ENCODE results near the gene CDH11. TPM values are rescaled to one million over a fixed set of nuclear protein-coding genes. Genes with fewer than 3 reads are reported as not detected.

CDH11 gene
- total RNA-seq, 1 donor from 2014 or later, result 45.2 TPM

- no peak for DNase-seq (ENCODE audit: extremely low spot score in 2 of 2)
- Histone ChIP-seq H3K27me3 (no peaks in the 10 kb centered on the region), H3K4me1 (no peaks in the 10 kb centered on the region), H3K27ac (no peak overlapping the region), H3K4me3 (no peak overlapping the region), H3K9me3 (no peaks in the 10 kb centered on the region), H3K36me3 (peaks cover 0 to 19% of the 10 kb centered on the region in 2 donors)
- TF ChIP-seq, protein P1, sequence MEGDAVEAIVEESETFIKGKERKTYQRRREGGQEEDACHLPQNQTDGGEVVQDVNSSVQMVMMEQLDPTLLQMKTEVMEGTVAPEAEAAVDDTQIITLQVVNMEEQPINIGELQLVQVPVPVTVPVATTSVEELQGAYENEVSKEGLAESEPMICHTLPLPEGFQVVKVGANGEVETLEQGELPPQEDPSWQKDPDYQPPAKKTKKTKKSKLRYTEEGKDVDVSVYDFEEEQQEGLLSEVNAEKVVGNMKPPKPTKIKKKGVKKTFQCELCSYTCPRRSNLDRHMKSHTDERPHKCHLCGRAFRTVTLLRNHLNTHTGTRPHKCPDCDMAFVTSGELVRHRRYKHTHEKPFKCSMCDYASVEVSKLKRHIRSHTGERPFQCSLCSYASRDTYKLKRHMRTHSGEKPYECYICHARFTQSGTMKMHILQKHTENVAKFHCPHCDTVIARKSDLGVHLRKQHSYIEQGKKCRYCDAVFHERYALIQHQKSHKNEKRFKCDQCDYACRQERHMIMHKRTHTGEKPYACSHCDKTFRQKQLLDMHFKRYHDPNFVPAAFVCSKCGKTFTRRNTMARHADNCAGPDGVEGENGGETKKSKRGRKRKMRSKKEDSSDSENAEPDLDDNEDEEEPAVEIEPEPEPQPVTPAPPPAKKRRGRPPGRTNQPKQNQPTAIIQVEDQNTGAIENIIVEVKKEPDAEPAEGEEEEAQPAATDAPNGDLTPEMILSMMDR (IDR thresholded peaks at IDR 0.05), result no peak
- no peak for TF ChIP-seq POLR2A (IDR thresholded peaks at IDR 0.05)
- TF ChIP-seq POLR2AphosphoS5 (IDR thresholded peaks at IDR 0.05; ENCODE audit: insufficient read depth in 1 of 2, low read depth in 1 of 2), result no peak
- intact Hi-C loops (cut with DNase I), result no loop called here
Observed at GRCh38 chr16:65002265-65002664, 119.6 kb downstream of the CDH11 start.

DNA sequence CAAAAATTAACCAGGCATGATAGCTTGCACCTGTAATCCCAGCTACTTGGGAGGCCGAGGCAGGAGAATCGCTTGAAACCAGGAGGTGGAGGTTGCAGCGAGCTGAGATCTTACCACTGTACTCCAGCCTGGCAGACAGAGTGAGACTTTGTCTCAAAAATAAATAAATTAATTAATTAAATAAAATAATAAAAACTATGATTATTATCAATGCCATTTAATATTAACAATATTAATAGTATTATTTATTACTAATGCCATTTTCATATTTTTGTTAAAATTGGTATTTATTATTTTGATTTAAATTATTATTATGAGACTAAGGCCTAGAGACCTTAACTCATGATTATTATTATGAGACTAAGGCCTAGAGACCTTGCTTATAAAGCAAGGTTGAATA is 121.2 kb downstream of the CDH11 start:
- H3K4me3 ChIP-seq, result no peak overlapping the region
- H3K4me1 ChIP-seq, result no peaks in the 10 kb centered on the region
- TF ChIP-seq, protein P1 (IDR thresholded peaks at IDR 0.05), result no peak
- TF ChIP-seq POLR2A (IDR thresholded peaks at IDR 0.05) (no peak), POLR2AphosphoS5 (IDR thresholded peaks at IDR 0.05; ENCODE audit: insufficient read depth in 1 of 2, low read depth in 1 of 2) (no peak)
- H3K27ac ChIP-seq, result no peak overlapping the region
- no peaks in the 10 kb centered on the region for H3K9me3 ChIP-seq
- DNase-seq (ENCODE audit: extremely low spot score in 2 of 2), result no peak
- intact Hi-C loops (cut with DNase I), result no loop called here
- no peaks in the 10 kb centered on the region for H3K27me3 ChIP-seq
- peaks cover 0 to 19% of the 10 kb centered on the region in 2 donors for H3K36me3 ChIP-seq

DNA sequence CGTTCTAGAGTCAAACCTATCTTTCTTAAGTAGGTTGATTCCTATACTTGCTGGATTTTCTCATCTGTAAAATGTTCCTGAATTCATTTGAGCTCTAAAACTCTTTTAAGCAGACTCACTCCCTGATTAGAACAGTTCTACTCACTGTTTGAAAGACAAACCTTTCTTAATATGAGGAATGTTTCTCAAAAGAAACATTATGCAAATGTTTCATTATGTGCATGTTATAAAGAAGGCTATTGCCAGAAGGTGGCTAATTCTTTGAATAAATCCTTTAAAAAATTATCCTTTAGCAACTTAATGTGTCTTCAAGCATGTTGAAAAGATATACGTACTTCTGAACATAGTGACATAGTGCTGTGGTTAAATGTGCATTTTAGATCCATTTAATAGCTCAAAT is 124.1 kb downstream of the CDH11 start:
- H3K27me3 ChIP-seq, result no peaks in the 10 kb centered on the region
- intact Hi-C loops (cut with DNase I), result no loop called here
- DNase-seq (ENCODE audit: extremely low spot score in 2 of 2), result no peak

GRCh38 chr16:64997121-64997520 is 124.7 kb downstream of the CDH11 start:
- no peak for DNase-seq (ENCODE audit: extremely low spot score in 2 of 2)
- TF ChIP-seq POLR2AphosphoS5 (IDR thresholded peaks at IDR 0.05; ENCODE audit: insufficient read depth in 1 of 2, low read depth in 1 of 2) (no peak), POLR2A (IDR thresholded peaks at IDR 0.05) (no peak)
- TF ChIP-seq, protein P1 (IDR thresholded peaks at IDR 0.05), result no peak
- intact Hi-C loops (cut with DNase I), result no loop called here
- no peaks in the 10 kb centered on the region for H3K27me3 ChIP-seq
- no peak overlapping the region for H3K4me3 ChIP-seq
- H3K27ac ChIP-seq, result no peak overlapping the region
- no peaks in the 10 kb centered on the region for H3K4me1 ChIP-seq
- peaks cover 0 to 17% of the 10 kb centered on the region in 2 donors for H3K36me3 ChIP-seq
- H3K9me3 ChIP-seq, result no peaks in the 10 kb centered on the region

More for the DNA sequence above, 124.1 kb downstream of the CDH11 start:
- TF ChIP-seq, protein P1 (IDR thresholded peaks at IDR 0.05), result no peak
- no peak for TF ChIP-seq POLR2AphosphoS5 (IDR thresholded peaks at IDR 0.05; ENCODE audit: insufficient read depth in 1 of 2, low read depth in 1 of 2)
- no peak for TF ChIP-seq POLR2A (IDR thresholded peaks at IDR 0.05)
- Histone ChIP-seq H3K36me3 (peaks cover 0 to 11% of the 10 kb centered on the region in 2 donors), H3K4me1 (no peaks in the 10 kb centered on the region), H3K4me3 (no peak overlapping the region), H3K27ac (no peak overlapping the region), H3K9me3 (no peaks in the 10 kb centered on the region)

DNA sequence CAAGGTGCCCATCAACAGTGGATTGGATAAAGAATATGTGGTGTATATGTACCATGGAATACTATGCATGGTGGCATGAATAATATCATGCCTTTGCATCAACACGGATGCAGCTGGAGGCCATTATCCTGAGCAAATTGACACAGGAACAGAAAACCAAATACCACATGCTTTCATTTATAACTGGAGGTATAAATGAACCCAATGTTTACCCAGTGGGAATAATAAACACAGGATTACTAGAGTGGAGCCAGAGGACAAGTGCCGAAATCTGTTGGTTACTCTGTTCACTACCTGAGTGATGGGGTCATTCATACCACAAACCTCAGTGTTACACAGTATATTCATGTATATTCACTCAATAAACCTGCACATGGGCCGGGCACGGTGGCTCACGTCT is 125.2 kb downstream of the CDH11 start:
- TF ChIP-seq, protein P1 (IDR thresholded peaks at IDR 0.05), result no peak
- TF ChIP-seq POLR2AphosphoS5 (IDR thresholded peaks at IDR 0.05; ENCODE audit: insufficient read depth in 1 of 2, low read depth in 1 of 2) (no peak), POLR2A (IDR thresholded peaks at IDR 0.05) (no peak)
- Histone ChIP-seq H3K27me3 (no peaks in the 10 kb centered on the region), H3K9me3 (no peaks in the 10 kb centered on the region), H3K4me3 (no peak overlapping the region), H3K27ac (no peak overlapping the region), H3K36me3 (peaks cover 0 to 18% of the 10 kb centered on the region in 2 donors), H3K4me1 (no peaks in the 10 kb centered on the region)
- DNase-seq (ENCODE audit: extremely low spot score in 2 of 2), result no peak
- intact Hi-C loops (cut with DNase I), result no loop called here

Measured in vagina (tissue), 2 donors.